ENCODE data around the gene SCMH1.
"Not testable (repeated sequence)": the region's sequence is repeated elsewhere in the genome, so short reads cannot be mapped to it uniquely, and the experiment has no call there.

SCMH1 gene

GRCh38 chr1:41200728-41201127 is 41.4 kb downstream of the SCMH1 start:
- no peak for DNase-seq

- no peak for DNase-seq
Measured at GRCh38 chr1:41199375-41199774, 42.7 kb downstream of the SCMH1 start.

- DNase-seq, result no peak
Measured at GRCh38 chr1:41192456-41193178, 49.5 kb downstream of the SCMH1 start.

GRCh38 chr1:41184446-41184845 is 57.7 kb downstream of the SCMH1 start:
- DNase-seq, result no peak

GRCh38 chr1:41178230-41178629 is 63.9 kb downstream of the SCMH1 start:
- DNase-seq, result not testable (repeated sequence)

- DNase-seq, result no peak
Measured at GRCh38 chr1:41175546-41175945, 66.6 kb downstream of the SCMH1 start.

GRCh38 chr1:41174170-41174569 is 67.9 kb downstream of the SCMH1 start:
- no peak for DNase-seq

- DNase-seq, result no peak
Measured at GRCh38 chr1:41173651-41174050, 68.5 kb downstream of the SCMH1 start.

GRCh38 chr1:41171266-41171874 is 70.7 kb downstream of the SCMH1 start:
- no peak for DNase-seq

- DNase-seq, result no peak
Measured at GRCh38 chr1:41169799-41170180, 72.3 kb downstream of the SCMH1 start.

- no peak for DNase-seq
Measured at GRCh38 chr1:41169066-41169798, 72.9 kb downstream of the SCMH1 start.

GRCh38 chr1:41167667-41168066 is 74.4 kb downstream of the SCMH1 start:
- DNase-seq, result no peak

- no peak for DNase-seq
Measured at GRCh38 chr1:41164727-41165126, 77.4 kb downstream of the SCMH1 start.

GRCh38 chr1:41162441-41162840 is 79.7 kb downstream of the SCMH1 start:
- no peak for DNase-seq

GRCh38 chr1:41161846-41162245 is 80.3 kb downstream of the SCMH1 start:
- DNase-seq, result no peak

- DNase-seq, result no peak
Measured at GRCh38 chr1:41160498-41161110, 81.5 kb downstream of the SCMH1 start.

- DNase-seq, result no peak
Measured at GRCh38 chr1:41158966-41159365, 83.1 kb downstream of the SCMH1 start.

GRCh38 chr1:41158147-41158875 is 83.8 kb downstream of the SCMH1 start:
- no peak for DNase-seq

GRCh38 chr1:41155105-41155504 is 87.0 kb downstream of the SCMH1 start:
- no peak for DNase-seq

GRCh38 chr1:41153750-41154274 is 88.3 kb downstream of the SCMH1 start:
- no peak for DNase-seq

- no peak for DNase-seq
Measured at GRCh38 chr1:41152622-41153044, 89.5 kb downstream of the SCMH1 start.

- no peak for DNase-seq
Measured at GRCh38 chr1:41151846-41152245, 90.3 kb downstream of the SCMH1 start.

GRCh38 chr1:41149570-41149969 is 92.5 kb downstream of the SCMH1 start:
- DNase-seq, result no peak

All from activated CD4-positive, alpha-beta T cell treated with anti-CD3 and anti-CD28 coated beads for 1 hour (primary cell).